ENCODE results near the gene SUSD3.

- no peak for TF ChIP-seq TAF1 (IDR thresholded peaks at IDR 0.05; ENCODE audit: low read depth)
- no peak for TF ChIP-seq EP300 (IDR thresholded peaks at IDR 0.05; ENCODE audit: borderline replicate concordance)
- TF ChIP-seq NFIC (IDR thresholded peaks at IDR 0.05): no peak
These were observed 25.0 kb upstream of the SUSD3 start for GRCh38 chr9:93033531-93033930.
